HEK293T (cell line): ENCODE data around the gene DHX8.

Experiments
- CTCF ChIA-PET: fragments of 350-600 bp; formaldehyde crosslinking; extraction: SDS; loops from one replicate; lab custom pipeline; 2021; ENCODE audit warnings: antibody characterized with exemption, inconsistent platforms; lab: Yijun Ruan, JAX
- POLR2A ChIA-PET: fragments of 350-600 bp; formaldehyde crosslinking; extraction: SDS; loops from one replicate; lab custom pipeline; 2020; ENCODE audit warnings: antibody characterized with exemption, inconsistent platforms; lab: Yijun Ruan, JAX
- DNase-seq: peaks from one replicate; pipeline ENCODE4 v3.0.0; 2012; ENCODE audit warnings: mixed read lengths; ENCODE audit errors: extremely low spot score
- ARNT ChIP-seq: fragments of 450-650 bp; IDR thresholded peaks from 2 replicates; pipeline ENCODE4 v1.6.1; 2017; ENCODE audit warnings: mild to moderate bottlenecking
- BHLHE40 ChIP-seq: fragments of 450-650 bp; IDR thresholded peaks from 2 replicates; pipeline ENCODE4 v1.6.1; 2016; ENCODE audit warnings: mild to moderate bottlenecking, moderate library complexity, borderline replicate concordance
- HDGF ChIP-seq: fragments of 450-650 bp; IDR thresholded peaks from 2 replicates; pipeline ENCODE4 v1.6.1; 2017; ENCODE audit warnings: antibody characterized with exemption, borderline replicate concordance
- L3MBTL2 ChIP-seq: fragments of 450-650 bp; conservative IDR thresholded peaks from 2 replicates; pipeline ENCODE4 v1.6.1; 2016; ENCODE audit warnings: mild to moderate bottlenecking

The DHX8 gene

GRCh38 chr17:43574896-43575525 is 91.2 kb downstream of the DHX8 start:
- CTCF ChIA-PET, result interaction anchor here (2.0 kb wide), 1 partner anchor 12 kb away, joined by 8 read pairs; no protein-coding TSS in a partner anchor

More at GRCh38 chr17:43574896-43575525, 91.2 kb downstream of the DHX8 start:
- DNase-seq, result no peak
- TF ChIP-seq L3MBTL2 (no peak), BHLHE40 (no peak), ARNT (no peak), HDGF (no peak)
- POLR2A ChIA-PET, result interaction anchor here (3.0 kb wide), 1 partner anchor 98 kb away, joined by 19 read pairs; no protein-coding TSS in a partner anchor
